ENCODE measurements around the gene CYB5D1.

DNA sequence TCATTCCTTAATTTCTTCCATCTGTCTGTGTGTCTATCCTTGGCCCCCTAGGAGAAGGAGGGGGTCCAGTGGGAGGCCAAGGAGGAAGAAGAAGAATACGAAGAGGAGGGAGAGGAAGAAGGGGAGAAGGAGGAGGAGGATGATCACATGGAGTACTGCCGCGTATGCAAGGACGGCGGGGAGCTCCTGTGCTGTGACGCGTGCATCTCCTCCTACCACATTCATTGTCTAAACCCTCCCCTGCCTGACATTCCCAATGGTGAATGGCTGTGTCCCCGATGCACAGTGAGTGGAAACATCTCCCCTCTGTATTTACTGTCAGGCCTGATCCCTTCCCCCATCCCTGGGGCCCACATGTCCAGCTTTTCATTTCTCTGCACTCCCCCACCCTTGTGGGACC lies 37.1 kb downstream of the CYB5D1 start:
- TF ChIP-seq, protein P1, sequence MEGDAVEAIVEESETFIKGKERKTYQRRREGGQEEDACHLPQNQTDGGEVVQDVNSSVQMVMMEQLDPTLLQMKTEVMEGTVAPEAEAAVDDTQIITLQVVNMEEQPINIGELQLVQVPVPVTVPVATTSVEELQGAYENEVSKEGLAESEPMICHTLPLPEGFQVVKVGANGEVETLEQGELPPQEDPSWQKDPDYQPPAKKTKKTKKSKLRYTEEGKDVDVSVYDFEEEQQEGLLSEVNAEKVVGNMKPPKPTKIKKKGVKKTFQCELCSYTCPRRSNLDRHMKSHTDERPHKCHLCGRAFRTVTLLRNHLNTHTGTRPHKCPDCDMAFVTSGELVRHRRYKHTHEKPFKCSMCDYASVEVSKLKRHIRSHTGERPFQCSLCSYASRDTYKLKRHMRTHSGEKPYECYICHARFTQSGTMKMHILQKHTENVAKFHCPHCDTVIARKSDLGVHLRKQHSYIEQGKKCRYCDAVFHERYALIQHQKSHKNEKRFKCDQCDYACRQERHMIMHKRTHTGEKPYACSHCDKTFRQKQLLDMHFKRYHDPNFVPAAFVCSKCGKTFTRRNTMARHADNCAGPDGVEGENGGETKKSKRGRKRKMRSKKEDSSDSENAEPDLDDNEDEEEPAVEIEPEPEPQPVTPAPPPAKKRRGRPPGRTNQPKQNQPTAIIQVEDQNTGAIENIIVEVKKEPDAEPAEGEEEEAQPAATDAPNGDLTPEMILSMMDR (IDR thresholded peaks at IDR 0.05; ENCODE audit: insufficient read depth, low read length) = no peak
- TF ChIP-seq GABPA (IDR thresholded peaks at IDR 0.05; ENCODE audit: low read depth) (no peak), REST (IDR thresholded peaks at IDR 0.05; ENCODE audit: insufficient replicate concordance, low read depth) (no peak), POLR2AphosphoS5 (IDR thresholded peaks at IDR 0.05; ENCODE audit: low read depth) (no peak), SPI1 (IDR thresholded peaks at IDR 0.05; ENCODE audit: borderline replicate concordance, low read depth) (no peak)

All from HL-60 (cell line).